ENCODE data around the gene UGT2B7. TPM values are rescaled to one million over a fixed set of nuclear protein-coding genes. Genes with fewer than 3 reads are reported as not detected.

Gene UGT2B7
- total and polyA plus RNA-seq, 4 experiments from 2014 or later = not detected

Other genes starting within 250 kb of the UGT2B7 start
- not detected for gene UGT2A3, start 144.7 kb upstream of the UGT2B7 start, total RNA-seq
- gene UGT2A3, start 144.7 kb upstream of the UGT2B7 start, polyA plus RNA-seq = not detected
- gene UGT2B11, start 118.3 kb downstream of the UGT2B7 start, total RNA-seq = not detected
- not detected for gene UGT2B11, start 118.3 kb downstream of the UGT2B7 start, polyA plus RNA-seq
- gene UGT2B28, start 184.0 kb downstream of the UGT2B7 start, total RNA-seq = not detected
- not detected for gene UGT2B28, start 184.0 kb downstream of the UGT2B7 start, polyA plus RNA-seq